ENCODE results near the gene CDH4.

DNA sequence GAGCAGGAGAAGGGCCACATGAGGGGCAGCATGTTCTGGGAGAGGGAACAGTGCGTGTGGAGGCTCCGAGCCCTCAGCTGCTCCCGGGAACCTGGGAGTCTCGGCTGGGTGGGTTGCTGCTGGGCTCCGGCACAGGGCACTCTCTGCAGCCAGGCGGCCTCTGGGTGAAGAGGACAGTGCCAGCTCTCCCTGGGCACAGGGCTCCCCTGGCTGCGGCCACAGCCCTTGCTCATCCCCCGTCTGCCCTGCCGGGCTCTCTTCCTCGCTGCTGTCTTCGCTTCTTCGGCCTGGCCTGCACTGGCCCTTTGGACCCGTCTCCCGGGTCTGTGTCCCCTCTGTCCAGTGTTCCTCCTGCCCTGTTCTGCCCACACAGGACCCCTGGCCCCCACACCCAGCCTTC is 48.2 kb downstream of the CDH4 start:
- TF ChIP-seq ZBTB11 (tag by site-specific recombination; conservative IDR thresholded peaks at IDR 0.05; ENCODE audit: low read depth) (no peak), SP2 (tag by site-specific recombination; IDR thresholded peaks at IDR 0.05) (no peak), REPIN1 (tag by site-specific recombination; IDR thresholded peaks at IDR 0.05; ENCODE audit: low read depth) (no peak), ZBTB1 (tag by site-specific recombination; IDR thresholded peaks at IDR 0.05) (no peak), PRDM6 (tag by site-specific recombination; IDR thresholded peaks at IDR 0.05) (no peak), ZNF792 (tag by site-specific recombination; IDR thresholded peaks at IDR 0.05) (no peak), ZSCAN5A (tag by site-specific recombination; IDR thresholded peaks at IDR 0.05) (no peak), ZNF398 (tag by site-specific recombination; IDR thresholded peaks at IDR 0.05) (no peak), ZNF658 (tag by site-specific recombination; IDR thresholded peaks at IDR 0.05) (no peak), ZNF514 (tag by site-specific recombination; IDR thresholded peaks at IDR 0.05) (no peak)
- TF ChIP-seq, protein P1, sequence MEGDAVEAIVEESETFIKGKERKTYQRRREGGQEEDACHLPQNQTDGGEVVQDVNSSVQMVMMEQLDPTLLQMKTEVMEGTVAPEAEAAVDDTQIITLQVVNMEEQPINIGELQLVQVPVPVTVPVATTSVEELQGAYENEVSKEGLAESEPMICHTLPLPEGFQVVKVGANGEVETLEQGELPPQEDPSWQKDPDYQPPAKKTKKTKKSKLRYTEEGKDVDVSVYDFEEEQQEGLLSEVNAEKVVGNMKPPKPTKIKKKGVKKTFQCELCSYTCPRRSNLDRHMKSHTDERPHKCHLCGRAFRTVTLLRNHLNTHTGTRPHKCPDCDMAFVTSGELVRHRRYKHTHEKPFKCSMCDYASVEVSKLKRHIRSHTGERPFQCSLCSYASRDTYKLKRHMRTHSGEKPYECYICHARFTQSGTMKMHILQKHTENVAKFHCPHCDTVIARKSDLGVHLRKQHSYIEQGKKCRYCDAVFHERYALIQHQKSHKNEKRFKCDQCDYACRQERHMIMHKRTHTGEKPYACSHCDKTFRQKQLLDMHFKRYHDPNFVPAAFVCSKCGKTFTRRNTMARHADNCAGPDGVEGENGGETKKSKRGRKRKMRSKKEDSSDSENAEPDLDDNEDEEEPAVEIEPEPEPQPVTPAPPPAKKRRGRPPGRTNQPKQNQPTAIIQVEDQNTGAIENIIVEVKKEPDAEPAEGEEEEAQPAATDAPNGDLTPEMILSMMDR (tag by site-specific recombination; IDR thresholded peaks at IDR 0.05), result no peak
- TF ChIP-seq, protein P2, sequence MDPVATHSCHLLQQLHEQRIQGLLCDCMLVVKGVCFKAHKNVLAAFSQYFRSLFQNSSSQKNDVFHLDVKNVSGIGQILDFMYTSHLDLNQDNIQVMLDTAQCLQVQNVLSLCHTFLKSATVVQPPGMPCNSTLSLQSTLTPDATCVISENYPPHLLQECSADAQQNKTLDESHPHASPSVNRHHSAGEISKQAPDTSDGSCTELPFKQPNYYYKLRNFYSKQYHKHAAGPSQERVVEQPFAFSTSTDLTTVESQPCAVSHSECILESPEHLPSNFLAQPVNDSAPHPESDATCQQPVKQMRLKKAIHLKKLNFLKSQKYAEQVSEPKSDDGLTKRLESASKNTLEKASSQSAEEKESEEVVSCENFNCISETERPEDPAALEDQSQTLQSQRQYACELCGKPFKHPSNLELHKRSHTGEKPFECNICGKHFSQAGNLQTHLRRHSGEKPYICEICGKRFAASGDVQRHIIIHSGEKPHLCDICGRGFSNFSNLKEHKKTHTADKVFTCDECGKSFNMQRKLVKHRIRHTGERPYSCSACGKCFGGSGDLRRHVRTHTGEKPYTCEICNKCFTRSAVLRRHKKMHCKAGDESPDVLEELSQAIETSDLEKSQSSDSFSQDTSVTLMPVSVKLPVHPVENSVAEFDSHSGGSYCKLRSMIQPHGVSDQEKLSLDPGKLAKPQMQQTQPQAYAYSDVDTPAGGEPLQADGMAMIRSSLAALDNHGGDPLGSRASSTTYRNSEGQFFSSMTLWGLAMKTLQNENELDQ (tag by site-specific recombination; IDR thresholded peaks at IDR 0.05; ENCODE audit: low read depth), result no peak
